Erythroblast (primary cell): ENCODE measurements around the gene PRPF19.

ENCODE experiments used
- GATA1 ChIP-seq: IDR thresholded peaks from 2 replicates; pipeline ENCODE4 v1.6.1; 2011; ENCODE audit warnings: low read depth, mild to moderate bottlenecking, control low read depth, low read length, moderate library complexity
- POLR2A ChIP-seq: IDR thresholded peaks from 2 replicates; pipeline ENCODE4 v1.6.1; 2011; ENCODE audit warnings: mild to moderate bottlenecking, low read length

GRCh38 chr11:60905047-60905446 lies 1.3 kb downstream of the PRPF19 start:
- TF ChIP-seq POLR2A (no peak), GATA1 (no peak)
